HG02798 (cell line): Measurements from ENCODE around the gene PEAK1.

Experiments
- ATAC-seq: cut with Tn5 transposase; IDR thresholded peaks from one replicate; pipeline ENCODE4 v1.9.1; 2021; ENCODE audit warnings: mild to moderate bottlenecking; ENCODE audit not compliant: unreplicated experiment, poor library complexity

The PEAK1 gene

GRCh38 chr15:77243716-77244401 lies 176.0 kb downstream of the PEAK1 start:
- ATAC-seq, result no peak

DNA sequence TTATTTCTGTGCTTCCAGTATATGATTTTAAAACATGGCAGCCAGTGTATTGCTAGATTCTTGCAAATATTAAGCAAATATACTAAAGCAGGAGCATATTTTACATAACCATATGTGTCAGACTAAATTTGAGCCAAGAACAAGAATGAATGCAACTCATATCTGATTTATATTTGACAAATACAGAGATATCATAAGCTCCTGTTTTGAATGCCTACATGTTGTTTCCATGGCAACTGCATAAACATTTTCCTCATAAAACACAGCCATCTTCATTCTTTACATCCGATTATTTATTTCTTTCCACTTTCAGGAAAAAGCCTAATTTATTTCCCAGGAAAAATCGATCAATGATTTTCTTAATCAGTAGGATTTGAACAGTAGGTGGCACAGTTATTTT lies 176.8 kb downstream of the PEAK1 start:
- ATAC-seq, result no peak

- no peak for ATAC-seq
Measured at GRCh38 chr15:77239882-77240608, 179.9 kb downstream of the PEAK1 start.

DNA sequence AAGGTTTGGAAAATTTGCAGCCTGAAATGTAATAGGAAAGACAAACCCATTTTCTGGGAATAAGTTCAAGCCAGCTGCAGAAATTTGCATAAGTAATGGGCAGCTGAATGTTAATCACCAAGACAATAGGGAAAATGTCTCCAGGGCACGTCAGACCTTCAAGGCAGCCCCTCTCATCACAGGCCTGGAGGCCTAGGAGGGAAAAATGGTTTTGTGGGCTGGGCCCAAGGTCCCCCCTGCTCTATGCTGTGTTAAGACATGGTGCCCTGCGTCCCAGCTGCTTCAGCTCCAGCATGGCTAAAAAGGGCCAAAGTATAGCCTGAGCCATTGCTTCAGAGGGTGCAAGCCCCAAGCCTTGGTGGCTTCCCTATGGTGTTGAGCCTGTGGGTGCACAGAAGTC lies 184.3 kb downstream of the PEAK1 start:
- ATAC-seq, result no peak

DNA sequence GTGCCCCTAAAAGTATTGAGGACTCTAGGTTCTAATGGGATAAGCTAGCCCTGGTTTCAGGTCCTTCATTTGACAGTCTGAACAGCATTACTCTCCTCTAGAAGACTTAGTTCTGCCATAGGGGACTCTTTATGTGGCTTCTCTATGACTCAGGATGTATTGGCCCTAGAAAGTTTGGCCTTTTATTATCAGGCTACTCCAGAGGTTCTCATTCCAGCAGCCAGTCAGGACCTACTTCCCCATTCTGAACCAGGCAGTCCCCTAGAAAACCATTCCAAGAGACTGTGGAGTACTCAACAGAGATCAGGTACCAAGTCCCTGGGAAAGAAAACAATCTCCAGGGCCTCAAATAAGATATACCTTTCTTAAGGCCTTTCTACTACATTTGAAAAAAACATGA lies 191.1 kb downstream of the PEAK1 start:
- ATAC-seq, result no peak

- no peak for ATAC-seq
Measured at GRCh38 chr15:77226652-77227051, 193.3 kb downstream of the PEAK1 start.

DNA sequence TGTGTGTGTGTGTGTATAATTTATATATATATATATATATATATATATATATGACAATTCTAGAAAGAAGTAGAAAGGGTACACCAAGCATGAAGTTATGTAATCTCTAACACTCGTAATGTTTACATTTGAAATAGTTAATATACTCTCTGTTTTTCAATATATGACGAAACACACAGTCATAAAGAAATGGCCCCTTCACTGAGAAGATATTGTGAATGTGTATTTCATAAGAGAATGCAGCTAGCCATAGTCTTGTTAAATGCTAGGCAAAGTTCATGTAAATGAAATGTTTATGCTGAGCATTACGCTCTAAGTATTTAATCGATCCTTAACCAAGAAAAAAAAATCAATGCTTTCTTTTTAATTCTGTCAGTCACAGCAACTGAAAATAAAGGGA lies 194.3 kb downstream of the PEAK1 start:
- no peak for ATAC-seq

DNA sequence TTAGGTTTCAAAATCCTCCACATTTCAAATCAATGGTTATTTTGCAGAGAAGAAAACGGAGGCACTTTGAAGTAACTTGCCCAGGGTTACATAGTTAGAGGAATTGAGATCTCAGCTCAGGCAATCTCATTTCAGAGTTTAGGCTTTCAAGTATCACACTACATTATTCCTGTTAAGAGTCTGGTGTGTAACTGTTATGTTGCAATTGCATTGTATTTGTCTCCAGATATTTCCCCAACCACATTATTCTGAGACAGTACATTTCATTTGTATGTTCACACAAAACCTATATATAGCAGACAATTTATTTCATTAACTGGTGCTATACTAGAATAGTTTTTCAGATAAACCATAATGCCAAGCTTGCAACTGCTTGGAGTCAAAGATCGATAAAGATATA lies 194.8 kb downstream of the PEAK1 start:
- ATAC-seq, result no peak

DNA sequence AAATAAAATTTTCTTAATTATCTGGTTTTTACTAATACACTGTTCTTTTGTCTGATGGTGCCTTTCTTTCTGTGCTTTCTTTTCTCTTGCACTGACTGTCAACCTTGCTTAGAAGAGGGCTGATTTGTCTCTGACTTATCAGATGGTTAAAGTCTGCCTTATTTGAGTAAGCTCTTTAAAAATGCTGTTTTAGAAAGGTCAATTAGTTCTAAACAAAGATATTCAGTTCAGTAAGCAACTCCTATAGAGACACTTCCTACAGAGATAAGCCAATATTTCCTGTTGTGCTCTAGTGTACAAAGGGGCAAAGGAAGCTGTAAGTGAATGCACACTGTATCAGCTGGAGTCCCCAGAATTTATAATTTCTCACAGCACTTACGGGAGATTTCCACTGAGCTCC lies 195.6 kb downstream of the PEAK1 start:
- ATAC-seq, result no peak

- no peak for ATAC-seq
Measured at GRCh38 chr15:77221708-77222107, 198.2 kb downstream of the PEAK1 start.

- no peak for ATAC-seq
Measured at GRCh38 chr15:77221174-77221573, 198.7 kb downstream of the PEAK1 start.

DNA sequence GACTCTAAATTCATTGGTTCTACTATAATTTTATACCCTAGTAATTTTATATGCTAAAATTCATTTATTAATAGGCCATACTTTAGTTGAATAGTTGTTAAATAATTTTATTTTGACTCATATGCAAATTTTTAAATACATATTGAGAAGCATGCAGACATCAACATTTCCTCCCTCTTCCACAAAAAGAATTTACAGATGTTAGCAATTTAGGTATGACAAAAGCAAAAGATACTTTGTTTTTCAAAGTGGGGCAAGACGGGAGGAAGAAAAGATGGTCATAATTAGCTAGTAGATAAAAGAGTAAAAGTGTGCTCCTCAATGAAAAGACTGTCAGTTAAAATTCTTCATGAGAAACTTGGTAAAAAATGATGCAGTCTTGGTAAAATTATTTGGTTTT lies 200.1 kb downstream of the PEAK1 start:
- ATAC-seq, result no peak

DNA sequence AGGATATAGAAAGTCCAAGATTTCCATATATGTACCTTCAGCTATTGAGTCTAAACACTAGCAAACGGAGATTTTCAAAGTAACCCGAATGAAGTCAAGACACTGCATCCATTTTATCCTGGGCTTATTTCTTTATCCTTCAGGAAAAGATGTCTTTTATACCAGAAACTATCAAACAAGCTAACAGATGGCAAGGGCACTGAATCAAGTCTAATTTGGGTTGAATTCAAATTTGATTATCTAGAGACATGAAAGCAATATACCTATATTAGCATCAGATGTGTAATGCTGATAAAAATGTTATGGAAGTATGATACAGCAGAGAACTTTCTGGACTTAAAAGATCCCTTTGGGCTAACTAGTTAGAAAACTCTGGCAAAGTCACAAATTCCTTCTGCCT lies 210.7 kb downstream of the PEAK1 start:
- ATAC-seq, result no peak

GRCh38 chr15:77208241-77208640 lies 211.7 kb downstream of the PEAK1 start:
- ATAC-seq, result no peak

GRCh38 chr15:77201665-77202064 lies 218.2 kb downstream of the PEAK1 start:
- no peak for ATAC-seq

DNA sequence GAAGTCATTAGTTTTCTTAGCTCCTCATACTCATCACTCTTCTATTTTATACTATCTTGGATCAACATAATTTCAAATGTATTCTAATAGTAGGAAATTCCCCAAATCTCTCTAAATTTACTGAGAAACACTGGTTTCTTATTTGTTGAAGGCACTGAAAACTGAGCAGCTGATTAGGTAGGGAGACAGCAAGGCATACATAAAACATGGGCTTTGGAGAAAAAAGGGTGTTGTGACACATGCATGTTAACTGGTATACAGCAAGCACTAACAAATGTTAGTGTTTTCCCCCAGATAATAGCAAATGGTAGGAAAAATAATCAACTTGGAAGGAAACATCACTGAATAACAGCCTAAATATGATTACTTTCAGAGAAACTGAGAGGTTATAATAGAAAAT lies 223.5 kb downstream of the PEAK1 start:
- no peak for ATAC-seq

DNA sequence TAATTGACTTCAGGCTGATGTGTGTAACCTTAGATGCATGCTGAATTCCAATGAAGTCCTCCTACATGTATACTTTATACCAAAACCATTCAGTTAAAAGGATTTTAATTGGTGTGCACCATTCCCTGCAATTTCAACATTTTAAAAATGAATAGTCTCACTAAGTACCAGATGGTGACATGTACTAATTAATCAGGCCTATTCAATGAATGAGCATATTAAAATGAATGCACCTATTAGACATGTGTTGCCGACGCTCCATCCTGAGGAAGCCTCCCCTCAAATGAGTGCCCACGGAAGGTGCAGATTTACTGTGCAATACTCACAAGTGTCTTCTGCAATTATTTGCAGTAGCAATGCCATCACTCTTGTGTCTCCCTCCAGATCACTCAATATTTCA lies 224.3 kb downstream of the PEAK1 start:
- ATAC-seq, result no peak

DNA sequence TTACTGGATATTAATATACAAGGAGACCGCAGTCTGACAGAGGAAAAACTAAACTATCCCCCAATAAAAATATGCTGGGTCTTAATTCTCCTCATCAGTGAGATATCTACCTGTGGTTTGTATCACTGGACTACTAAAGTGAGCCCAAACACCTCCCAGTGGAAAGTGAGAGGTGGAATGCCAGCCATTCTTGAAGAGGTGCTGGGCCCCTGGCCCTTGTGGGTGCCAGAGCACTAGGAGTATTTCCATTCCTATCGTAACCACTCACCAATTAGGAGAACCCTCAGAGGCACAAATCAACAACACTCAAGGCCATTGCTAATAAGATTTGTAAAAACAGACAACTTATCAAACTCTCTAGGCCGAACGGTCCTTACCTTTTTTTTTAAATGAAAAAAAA lies 227.5 kb downstream of the PEAK1 start:
- ATAC-seq, result no peak

DNA sequence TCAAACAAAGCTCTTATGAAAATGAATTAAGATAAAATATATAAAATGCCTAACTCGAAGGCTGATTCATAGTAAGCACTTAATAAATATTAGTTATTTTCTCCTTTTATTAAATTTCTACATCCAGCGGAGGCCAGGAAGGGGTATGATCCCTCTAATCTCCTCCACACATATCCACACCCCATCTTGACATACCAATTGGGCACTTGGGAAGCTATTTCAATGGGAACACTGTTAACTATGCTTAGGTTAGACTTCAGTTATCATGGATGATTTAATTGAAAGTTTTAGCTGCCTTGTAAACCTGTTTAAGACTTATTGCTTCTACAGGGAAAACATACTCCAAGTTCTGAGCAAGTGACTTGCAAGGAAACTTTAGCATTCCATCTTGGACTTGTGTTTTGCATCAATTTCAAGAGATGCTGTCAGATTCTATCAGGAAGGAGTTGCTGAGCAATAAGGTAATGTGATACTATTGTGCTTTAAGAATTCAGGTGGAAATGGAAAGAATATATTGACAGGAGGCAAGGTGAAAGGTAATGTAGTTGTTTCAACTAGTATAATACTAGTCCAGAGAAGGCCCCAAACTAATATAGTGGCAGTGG lies 228.6 kb downstream of the PEAK1 start:
- ATAC-seq, result no peak

- peak; percentile 44 for ATAC-seq
Measured at GRCh38 chr15:77187751-77188464, 232.0 kb downstream of the PEAK1 start.

DNA sequence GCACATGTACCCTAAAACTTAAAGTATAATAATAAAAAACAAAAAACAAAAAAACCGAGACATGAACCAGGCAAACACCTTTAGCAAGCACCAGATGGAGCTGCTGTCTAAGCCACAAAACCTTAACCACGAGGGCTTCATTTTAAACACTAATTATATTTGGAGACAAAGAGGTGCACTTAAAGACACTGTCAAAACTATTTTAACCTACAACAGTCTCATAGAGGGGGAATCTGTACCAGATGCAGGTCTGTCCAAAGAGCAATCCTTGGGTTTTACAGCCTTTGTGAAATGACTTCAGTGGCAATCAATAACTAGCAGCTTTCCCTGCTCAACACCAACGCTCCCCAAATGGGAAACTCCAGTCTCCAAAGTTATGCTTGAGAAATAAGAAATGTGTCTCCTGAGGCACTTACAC lies 233.3 kb downstream of the PEAK1 start:
- no peak for ATAC-seq
